Effector memory CD4-positive, alpha-beta T cell (primary cell): ENCODE results near the gene MYL2.

Experiments
- DNase-seq, 3 donors: peaks; one replicate each; pipeline ENCODE4 v3.0.0-alpha.2; 2020
- H3K27ac ChIP-seq: 2 replicates; pipeline ENCODE4 v1.7.0; 2013; ENCODE audit warnings: mild to moderate bottlenecking, low read length, moderate library complexity; ENCODE audit not compliant: insufficient read depth, poor library complexity, severe bottlenecking
- H3K27me3 ChIP-seq: replicated peaks from 2 replicates; pipeline ENCODE4 v1.7.0; 2013; ENCODE audit warnings: mild to moderate bottlenecking, low read length; ENCODE audit not compliant: insufficient read depth, control insufficient read depth, poor library complexity, severe bottlenecking
- H3K36me3 ChIP-seq: 2 replicates; pipeline ENCODE4 v1.7.0; 2013; ENCODE audit warnings: mild to moderate bottlenecking, low read length, moderate library complexity; ENCODE audit not compliant: control insufficient read depth, insufficient read depth
- H3K4me1 ChIP-seq: 2 replicates; pipeline ENCODE4 v1.7.0; 2013; ENCODE audit warnings: low read length, mild to moderate bottlenecking; ENCODE audit not compliant: control insufficient read depth, insufficient read depth, poor library complexity, severe bottlenecking
- H3K4me3 ChIP-seq: 2 replicates; pipeline ENCODE4 v1.7.0; 2013; ENCODE audit warnings: low read length, low read depth, mild to moderate bottlenecking; ENCODE audit not compliant: insufficient read depth, poor library complexity, severe bottlenecking
- H3K9me3 ChIP-seq: 2 replicates; pipeline ENCODE4 v1.7.0; 2013; ENCODE audit warnings: mild to moderate bottlenecking, low read length, moderate library complexity; ENCODE audit not compliant: control insufficient read depth

MYL2 gene

DNA sequence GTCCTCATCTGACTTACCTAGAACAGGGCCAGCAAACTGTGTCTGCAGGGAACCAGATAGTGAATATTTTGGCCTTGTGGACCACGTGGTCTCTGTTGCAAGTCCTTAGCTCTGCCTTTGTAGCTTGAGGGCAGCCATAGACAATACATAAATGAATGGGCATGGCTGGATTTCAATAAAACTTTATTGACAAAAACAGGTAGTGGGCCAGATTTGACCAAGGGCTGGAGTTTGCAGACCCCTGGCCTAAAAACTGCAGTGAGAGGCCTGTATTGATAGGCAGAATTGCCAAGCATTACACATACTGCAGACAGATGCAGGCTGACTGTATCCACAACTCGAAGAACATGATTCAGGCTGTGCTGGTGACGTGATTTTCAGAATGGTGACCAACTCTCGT, 48.3 kb downstream of the MYL2 start:
- DNase-seq, result no peak
- H3K27me3 ChIP-seq, result no peaks in the 10 kb centered on the region
- no peak overlapping the region for H3K27ac ChIP-seq

DNA sequence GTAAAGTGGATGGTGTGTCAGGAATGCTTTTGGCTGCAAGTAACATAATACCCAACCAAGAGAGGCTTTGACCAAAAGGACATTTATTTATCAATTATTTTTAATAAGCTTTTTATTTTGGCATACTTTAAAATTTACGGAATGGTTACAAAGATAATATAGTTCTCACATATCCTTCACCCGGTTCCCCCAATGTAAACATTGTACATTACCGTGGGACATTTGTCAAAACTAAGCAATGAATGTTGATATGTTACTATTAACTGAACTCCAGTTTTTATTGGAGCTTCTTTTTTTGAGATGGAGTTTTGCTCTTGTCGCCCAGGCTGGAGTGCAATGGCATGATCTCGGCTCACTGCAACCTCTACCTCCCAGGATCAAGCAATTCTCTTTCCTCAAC, 50.6 kb downstream of the MYL2 start:
- DNase-seq, result no peak
- H3K36me3 ChIP-seq, result no peaks in the 10 kb centered on the region
- H3K4me3 ChIP-seq, result no peak overlapping the region
- no peaks in the 10 kb centered on the region for H3K4me1 ChIP-seq
- no peaks in the 10 kb centered on the region for H3K9me3 ChIP-seq
- H3K27me3 ChIP-seq, result no peaks in the 10 kb centered on the region
- no peak overlapping the region for H3K27ac ChIP-seq

More for the DNA sequence above, 48.3 kb downstream of the MYL2 start:
- H3K4me3 ChIP-seq, result no peak overlapping the region
- no peaks in the 10 kb centered on the region for H3K36me3 ChIP-seq
- no peaks in the 10 kb centered on the region for H3K4me1 ChIP-seq
- H3K9me3 ChIP-seq, result no peaks in the 10 kb centered on the region

DNA sequence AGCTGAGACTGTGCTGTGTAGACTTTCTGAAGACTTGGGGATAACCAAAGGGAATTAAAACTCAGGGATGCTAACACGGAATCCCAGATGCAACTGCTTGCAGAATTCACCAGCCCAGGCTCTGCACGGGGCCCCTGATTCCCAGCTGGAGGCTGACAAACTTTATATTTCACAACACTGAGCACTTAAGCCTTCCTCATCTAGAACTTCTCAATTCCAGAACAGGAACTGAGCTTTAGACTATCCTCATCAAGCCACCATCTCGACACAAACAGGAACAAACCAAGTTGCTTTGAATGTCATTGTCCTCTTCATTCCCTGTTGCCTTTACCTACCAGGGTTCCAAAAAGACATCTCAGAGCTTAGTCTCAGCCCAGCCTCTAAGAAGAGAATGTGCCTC, 51.4 kb downstream of the MYL2 start:
- H3K27me3 ChIP-seq, result no peaks in the 10 kb centered on the region
- no peak overlapping the region for H3K4me3 ChIP-seq
- H3K36me3 ChIP-seq, result no peaks in the 10 kb centered on the region
- H3K4me1 ChIP-seq, result no peaks in the 10 kb centered on the region
- no peak overlapping the region for H3K27ac ChIP-seq
- H3K9me3 ChIP-seq, result no peaks in the 10 kb centered on the region
- no peak for DNase-seq

DNA sequence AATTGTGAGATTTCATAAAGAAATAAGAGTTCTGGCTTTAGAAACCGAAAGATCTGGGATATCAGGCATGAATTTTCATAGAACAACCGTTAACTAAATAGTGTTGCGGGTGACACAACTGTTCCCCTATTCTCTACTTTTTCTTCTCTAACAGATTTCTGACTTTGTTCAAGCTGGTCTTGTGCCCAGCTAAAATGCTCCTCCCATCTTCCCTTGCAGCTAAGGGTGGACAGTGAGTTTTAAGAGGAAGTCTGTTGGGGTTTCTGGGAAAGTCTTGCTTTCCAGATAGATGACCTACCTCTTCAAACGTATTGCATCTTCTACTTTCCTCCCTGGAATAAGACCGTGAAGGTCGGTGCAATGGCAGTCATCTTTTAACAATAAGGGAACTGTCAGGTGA, 54.9 kb downstream of the MYL2 start:
- Histone ChIP-seq H3K27me3 (no peaks in the 10 kb centered on the region), H3K4me3 (no peak overlapping the region), H3K36me3 (no peaks in the 10 kb centered on the region), H3K4me1 (no peaks in the 10 kb centered on the region), H3K27ac (no peak overlapping the region), H3K9me3 (no peaks in the 10 kb centered on the region)
- no peak for DNase-seq

DNA sequence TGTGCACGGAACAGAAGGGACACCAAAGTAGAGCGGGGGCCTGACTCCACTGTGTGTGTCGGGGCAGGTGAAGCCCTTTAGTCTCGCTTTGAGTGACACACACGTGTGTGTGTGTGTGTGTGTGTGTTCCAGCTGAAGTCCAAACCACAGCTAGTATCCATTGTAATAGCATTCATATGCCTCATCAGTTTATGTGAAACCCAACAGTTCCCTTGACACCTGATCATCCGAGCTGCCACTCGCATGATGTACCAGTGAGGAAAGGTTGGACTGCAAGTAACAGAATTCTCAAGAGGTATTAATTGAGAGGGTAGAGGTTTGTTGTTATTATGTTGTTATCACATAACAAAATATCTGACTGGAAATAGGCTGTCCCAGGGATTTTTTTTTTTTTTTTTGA, 57.2 kb downstream of the MYL2 start:
- H3K27me3 ChIP-seq, result no peaks in the 10 kb centered on the region

DNA sequence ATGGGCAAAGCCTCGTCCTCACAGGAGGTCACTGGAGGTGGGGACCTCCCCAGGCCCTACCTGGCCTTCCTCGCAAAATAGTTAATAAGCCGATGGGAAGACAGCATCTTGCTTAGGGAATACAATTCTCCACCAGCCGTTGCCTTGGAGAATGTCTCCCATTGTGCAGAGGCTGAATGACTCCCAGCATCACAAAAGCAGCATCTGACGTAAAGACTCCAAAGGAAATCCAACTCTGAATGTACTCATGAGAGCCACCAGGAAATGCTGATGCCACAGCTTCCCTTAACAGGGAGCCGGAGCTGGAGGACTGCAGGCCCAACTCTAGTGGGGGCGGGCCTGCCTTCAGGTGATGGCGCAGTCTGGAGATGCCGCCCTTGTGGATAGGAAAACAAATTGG, 58.0 kb downstream of the MYL2 start:
- no peaks in the 10 kb centered on the region for H3K9me3 ChIP-seq
- H3K4me3 ChIP-seq, result no peak overlapping the region
- DNase-seq, result no peak
- H3K36me3 ChIP-seq, result no peaks in the 10 kb centered on the region
- no peak overlapping the region for H3K27ac ChIP-seq
- H3K4me1 ChIP-seq, result no peaks in the 10 kb centered on the region
- H3K27me3 ChIP-seq, result no peaks in the 10 kb centered on the region

More for the DNA sequence above, 57.2 kb downstream of the MYL2 start:
- DNase-seq, result no peak
- Histone ChIP-seq H3K9me3 (no peaks in the 10 kb centered on the region), H3K27ac (no peak overlapping the region), H3K4me1 (no peaks in the 10 kb centered on the region), H3K36me3 (no peaks in the 10 kb centered on the region), H3K4me3 (no peak overlapping the region)

DNA sequence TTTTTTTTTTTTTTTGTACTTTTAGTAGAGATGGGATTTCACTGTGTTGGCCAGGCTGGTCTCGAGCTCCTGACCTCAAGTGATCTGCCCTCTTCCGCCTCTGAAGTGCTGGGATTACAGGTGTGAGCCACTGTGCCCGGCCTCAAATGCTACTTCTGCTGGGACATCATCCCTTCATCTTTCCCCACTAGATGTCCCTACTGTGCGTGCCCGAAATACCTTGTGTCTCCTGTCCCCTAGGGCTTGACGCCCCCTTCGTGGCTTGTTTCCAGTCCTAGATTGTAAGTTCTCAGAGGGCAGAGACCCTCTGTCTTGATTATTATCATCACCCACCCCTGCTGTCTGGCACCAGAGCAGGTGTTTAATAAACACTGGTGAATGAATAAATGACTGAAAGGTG, 58.6 kb downstream of the MYL2 start:
- Histone ChIP-seq H3K27ac (no peak overlapping the region), H3K36me3 (no peaks in the 10 kb centered on the region), H3K4me1 (no peaks in the 10 kb centered on the region), H3K27me3 (no peaks in the 10 kb centered on the region), H3K4me3 (no peak overlapping the region), H3K9me3 (no peaks in the 10 kb centered on the region)
- no peak for DNase-seq
